Fibroblast of pulmonary artery (primary cell): ENCODE results near the gene OXLD1.
A peak's percentile ranks its signal among the peaks of the same experiment; 100 is the strongest.
"Not testable (repeated sequence)": the region's sequence is repeated elsewhere in the genome, so short reads cannot be mapped to it uniquely, and the experiment has no call there.

ENCODE experiments used
- DNase-seq: peaks from one replicate; pipeline ENCODE4 v3.0.0-alpha.2; 2010; ENCODE audit warnings: low read depth
- H3K4me3 ChIP-seq: replicated peaks from 2 replicates; pipeline ENCODE4 v1.5.1; 2011; ENCODE audit warnings: low read depth, mild to moderate bottlenecking, control low read depth, low read length, moderate library complexity
- CTCF ChIP-seq: IDR thresholded peaks from 2 replicates; pipeline ENCODE4 v1.5.1; 2011; ENCODE audit warnings: mild to moderate bottlenecking, control low read depth, low read length, inconsistent platforms; ENCODE audit errors: missing control alignments

Gene OXLD1

GRCh38 chr17:81682565-81683207 is 16.3 kb upstream of the OXLD1 start:
- peak overlapping the region; percentile 87 for H3K4me3 ChIP-seq
- TF ChIP-seq CTCF = no peak
- DNase-seq = peak; percentile 11

- no peak for DNase-seq
- TF ChIP-seq CTCF = no peak
- H3K4me3 ChIP-seq = no peak overlapping the region
These were observed 15.3 kb upstream of the OXLD1 start for GRCh38 chr17:81681672-81682071.

GRCh38 chr17:81680150-81680549 is 13.7 kb upstream of the OXLD1 start:
- no peak for TF ChIP-seq CTCF
- DNase-seq = no peak
- no peak overlapping the region for H3K4me3 ChIP-seq

DNA sequence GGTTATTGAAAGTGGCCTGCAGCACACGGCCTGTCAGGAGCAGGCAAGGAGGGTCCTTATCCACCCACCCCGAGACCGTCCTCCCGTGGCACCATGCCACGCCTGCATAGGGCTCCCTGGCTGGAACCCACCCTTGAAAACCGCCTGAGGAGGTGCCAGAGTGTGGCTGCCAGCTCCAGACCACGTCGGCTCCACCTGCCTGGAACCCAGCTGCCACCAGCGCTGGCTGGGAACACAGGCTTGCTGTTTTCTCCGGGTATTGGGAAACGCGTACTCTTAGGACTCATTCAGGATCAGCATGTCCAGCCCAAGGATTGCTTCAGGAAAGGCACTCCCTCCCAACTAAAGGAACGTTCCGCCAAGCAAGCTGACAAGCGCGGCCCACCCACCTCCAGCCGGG is 10.5 kb upstream of the OXLD1 start:
- DNase-seq = no peak
- TF ChIP-seq CTCF = no peak
- H3K4me3 ChIP-seq = no peak overlapping the region

GRCh38 chr17:81675515-81676221 is 9.3 kb upstream of the OXLD1 start:
- peak; percentile 48 for DNase-seq
- H3K4me3 ChIP-seq = not testable (repeated sequence)
- peak; percentile 44 for TF ChIP-seq CTCF

- H3K4me3 ChIP-seq = no peak overlapping the region
- DNase-seq = no peak
- TF ChIP-seq CTCF = no peak
These were observed 7.3 kb upstream of the OXLD1 start for GRCh38 chr17:81673561-81674258.
